GM19452 (cell line): Measurements from ENCODE around the gene OSCP1.

Experiments used
- ATAC-seq: cut with Tn5 transposase; IDR thresholded peaks from one replicate; pipeline ENCODE4 v1.9.1; 2021; ENCODE audit not compliant: unreplicated experiment

The OSCP1 gene

GRCh38 chr1:36406440-36406839 is 43.8 kb downstream of the OSCP1 start:
- no peak for ATAC-seq

DNA sequence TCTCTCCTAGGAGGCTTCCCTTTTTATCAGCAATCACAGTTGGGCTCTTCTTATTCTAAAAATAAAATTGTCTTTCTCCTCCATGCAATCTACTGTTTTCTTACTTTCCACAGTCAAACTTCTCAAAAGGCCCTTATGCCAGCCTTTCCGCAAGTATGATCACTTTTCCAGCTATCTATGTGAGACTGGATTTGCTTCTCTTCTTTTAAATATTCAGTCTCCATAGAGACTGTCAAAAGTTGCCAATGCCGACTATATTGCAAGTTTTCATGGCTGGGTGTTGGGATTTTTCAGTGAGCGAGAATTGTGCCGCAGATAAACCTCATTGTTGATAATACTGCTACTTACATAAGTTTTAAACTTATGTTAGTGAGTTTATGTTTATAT is 47.8 kb downstream of the OSCP1 start:
- no peak for ATAC-seq

- ATAC-seq, result no peak
Measured at GRCh38 chr1:36401602-36402503, 48.4 kb downstream of the OSCP1 start.

- peak; percentile 41 for ATAC-seq
Measured at GRCh38 chr1:36400825-36401601, 49.2 kb downstream of the OSCP1 start.

GRCh38 chr1:36400514-36400824 is 49.8 kb downstream of the OSCP1 start:
- ATAC-seq, result no peak

DNA sequence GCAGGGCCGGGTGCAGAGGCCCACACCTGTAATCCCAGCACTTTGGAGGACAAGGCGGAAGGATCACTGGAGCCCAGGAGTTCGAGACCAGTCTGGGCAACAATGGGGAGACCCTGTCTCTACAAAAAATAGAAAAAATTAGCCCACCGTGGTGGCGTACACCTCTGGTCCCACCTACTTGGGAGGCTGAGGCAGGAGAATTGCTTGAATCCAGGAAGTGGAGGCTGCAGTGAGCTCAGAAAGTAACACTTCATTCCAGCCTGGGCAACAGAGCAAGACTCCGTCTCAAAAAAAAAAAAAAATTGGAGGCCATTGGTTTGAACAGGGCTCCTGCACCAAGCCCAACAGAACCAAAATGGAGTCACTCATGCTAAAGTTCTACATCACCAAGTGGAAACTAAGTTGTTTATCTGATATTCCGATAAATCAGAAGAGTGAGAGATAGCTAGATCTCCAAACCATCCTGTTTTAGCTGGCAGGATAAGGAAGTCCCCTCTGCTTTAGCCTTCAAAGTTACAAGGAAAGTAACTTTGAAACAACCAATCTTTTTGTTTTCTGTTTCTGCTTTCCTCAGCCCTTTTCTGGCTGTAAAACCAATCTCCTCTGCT is 51.8 kb downstream of the OSCP1 start:
- ATAC-seq, result no peak

GRCh38 chr1:36397378-36398230 is 52.6 kb downstream of the OSCP1 start, which contains the start of gene LSM10:
LSM10 (minus strand) TSS chr1:36397908; CDS start chr1:36394129, 3,779 bp downstream.
- peak; percentile 74 for ATAC-seq

GRCh38 chr1:36397083-36397377 is 53.2 kb downstream of the OSCP1 start:
- peak; percentile 23 for ATAC-seq

DNA sequence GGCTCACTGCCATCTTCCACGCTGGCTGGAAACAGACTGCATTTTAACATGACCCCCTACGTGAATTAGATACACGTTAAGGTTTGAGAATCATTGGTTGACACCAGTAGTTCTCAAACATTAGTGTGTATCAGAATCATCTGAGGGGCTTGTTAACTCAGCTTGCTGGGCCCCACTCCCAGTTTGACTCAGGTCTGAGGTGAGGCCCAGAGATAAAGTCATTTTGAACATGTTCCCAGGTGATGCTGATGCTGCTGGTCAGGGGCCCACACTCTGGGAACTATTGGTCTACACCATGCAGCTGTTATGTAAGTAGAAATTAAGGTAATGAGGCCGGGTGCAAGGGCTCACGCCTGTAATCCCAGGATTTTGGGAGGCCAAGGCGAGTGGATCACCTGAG is 53.9 kb downstream of the OSCP1 start:
- no peak for ATAC-seq

GRCh38 chr1:36393686-36394085 is 56.6 kb downstream of the OSCP1 start:
- ATAC-seq, result no peak

- no peak for ATAC-seq
Measured at GRCh38 chr1:36392836-36393235, 57.4 kb downstream of the OSCP1 start.

GRCh38 chr1:36391271-36391670 is 59.0 kb downstream of the OSCP1 start:
- ATAC-seq, result no peak

DNA sequence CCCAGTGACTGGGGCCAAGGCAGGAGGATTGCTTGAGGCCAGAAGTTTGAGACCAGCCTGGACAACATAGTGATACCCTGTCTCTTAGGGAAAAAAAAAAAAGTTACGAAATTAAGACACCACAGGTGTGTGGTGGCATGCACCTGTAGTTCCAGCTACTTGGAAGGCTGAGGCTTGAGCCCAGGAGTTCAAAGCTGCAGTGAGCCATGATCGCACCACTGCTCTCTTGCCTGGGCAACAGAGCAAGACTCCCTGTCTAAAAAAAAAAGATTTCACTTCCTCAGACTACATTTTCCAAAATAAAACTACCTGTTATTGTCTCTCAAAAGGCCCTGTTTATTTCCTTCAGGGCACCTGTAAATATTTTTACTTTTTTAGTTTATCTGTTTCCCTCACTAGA is 59.8 kb downstream of the OSCP1 start:
- no peak for ATAC-seq

DNA sequence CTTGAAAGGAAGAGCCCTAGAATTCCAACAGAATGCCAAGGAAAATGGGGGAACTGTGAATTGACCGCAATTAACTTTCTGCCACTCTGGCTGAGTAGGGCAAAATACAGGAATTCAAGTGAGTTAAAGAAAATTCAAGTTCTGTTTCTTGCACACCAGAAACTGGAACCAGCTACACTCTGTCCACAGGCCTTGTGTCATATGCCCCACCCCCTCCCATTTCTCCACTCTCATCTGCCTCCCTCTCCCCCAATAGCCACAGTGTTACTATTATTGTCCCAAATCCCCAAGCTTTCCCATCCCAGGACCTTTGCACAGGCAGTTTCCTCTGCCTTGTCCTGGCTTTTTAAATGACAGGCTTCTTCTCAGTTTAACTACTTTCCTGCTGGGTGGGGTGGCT is 60.3 kb downstream of the OSCP1 start:
- no peak for ATAC-seq

DNA sequence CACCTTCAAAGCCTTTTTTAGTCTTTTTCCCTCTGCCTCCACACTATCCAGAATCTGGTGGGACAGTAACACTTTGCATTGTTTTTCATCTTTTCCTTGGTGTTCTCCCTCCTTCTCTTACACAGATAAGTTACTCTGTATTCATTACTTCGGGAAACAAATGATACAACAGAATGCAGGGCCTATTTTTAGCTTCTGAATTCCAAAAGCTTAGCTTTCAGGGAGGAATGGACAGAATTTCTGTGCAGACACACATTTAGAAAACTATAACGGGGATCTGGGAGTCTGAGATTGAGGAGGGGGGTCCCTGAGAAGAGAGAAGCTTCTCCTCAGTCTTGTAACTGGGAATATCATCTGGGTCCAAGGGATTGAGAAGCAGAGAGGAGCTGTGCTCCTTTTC is 61.0 kb downstream of the OSCP1 start:
- no peak for ATAC-seq

- ATAC-seq, result no peak
Measured at GRCh38 chr1:36387141-36387949, 62.9 kb downstream of the OSCP1 start.

GRCh38 chr1:36386265-36387140 is 63.7 kb downstream of the OSCP1 start:
- peak; percentile 44 for ATAC-seq

DNA sequence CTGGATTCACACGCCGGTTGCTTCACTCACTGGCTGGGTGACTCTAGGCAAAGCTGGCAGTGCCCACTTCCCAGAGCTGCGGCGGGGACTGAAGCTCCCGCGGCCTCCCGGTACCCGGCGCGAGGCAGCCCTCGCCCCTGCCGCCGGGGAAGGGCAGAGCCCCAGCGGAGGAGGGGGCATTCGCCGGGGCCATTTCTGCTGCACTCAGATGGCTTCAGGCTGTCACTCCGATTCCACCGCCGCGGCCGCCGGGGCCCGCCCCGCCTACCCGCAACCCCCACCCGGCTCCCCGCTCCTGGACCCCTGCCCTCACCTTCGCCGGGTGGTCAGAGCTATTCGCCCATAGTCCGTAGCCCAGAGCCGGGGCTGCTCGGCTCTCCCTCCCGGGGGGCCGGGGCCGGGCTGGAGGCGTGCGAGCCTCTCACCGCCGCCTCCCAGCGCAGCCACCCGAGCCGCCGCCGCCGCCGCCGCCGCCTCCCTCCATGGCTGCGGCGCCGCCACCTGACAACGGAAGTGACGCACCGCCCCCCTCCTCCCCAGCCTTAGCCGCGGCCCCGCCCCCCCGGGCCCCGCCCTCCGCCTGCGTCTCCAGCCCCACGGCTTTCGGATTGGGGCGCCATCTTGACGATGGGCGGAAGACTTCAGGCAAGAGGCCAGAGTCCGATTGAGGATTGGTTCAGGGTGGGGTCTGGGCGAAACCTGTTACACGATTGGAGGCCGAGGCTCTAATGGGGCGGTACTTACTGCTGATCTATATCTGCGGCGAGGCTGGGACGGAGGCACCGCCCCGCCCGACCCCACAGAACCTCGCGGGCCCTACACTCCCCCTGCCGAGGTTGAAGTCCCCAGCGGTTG is 64.6 kb downstream of the OSCP1 start, which contains the start of gene STK40:
Gene STK40 (minus strand): TSS at position 515 of the 855 bp plus-strand sequence. CDS start 24,592 bp downstream, outside the sequence.
- ATAC-seq, result peak; percentile 78
